Natural killer cell treated with Interleukin-12 subunit alpha and Interleukin-12 subunit beta and Interleukin-15 and Interleukin-18, amount 100 ng/mL, for 72 hours (primary cell): ENCODE results near the gene GGT7. TPM values are rescaled to one million over a fixed set of nuclear protein-coding genes. Genes with fewer than 3 reads are reported as not detected.

Experiments used
- ATAC-seq, 2 donors: fragments of 150-1000 bp; cut with Tn5 transposase in 1 of 2; sonication (Bioruptor Pico), chemical (Tn5 transposase) in 1 of 2; 2 replicates each; pipeline ENCODE4 v1.10.0; 2021
- DNase-seq: peaks from one replicate; pipeline ENCODE4 v3.0.0; 2022; ENCODE audit warnings: low spot score
- H3K27ac Mint-ChIP-seq, 2 donors: 1 replicate in 1 of 2; 2 replicates in 1 of 2; pipeline ENCODE4 v1.8.0; 2022; ENCODE audit warnings: mixed read lengths in 2 of 2, mild to moderate bottlenecking in 1 of 2, moderate library complexity in 1 of 2
- H3K27me3 Mint-ChIP-seq, 2 donors: 1 replicate in 1 of 2; 2 replicates in 1 of 2; pipeline ENCODE4 v1.8.0; 2022; ENCODE audit warnings: mixed read lengths in 2 of 2
- H3K36me3 Mint-ChIP-seq: one replicate; pipeline ENCODE4 v1.8.0; 2022; ENCODE audit warnings: mixed read lengths
- H3K4me1 Mint-ChIP-seq, 2 donors: 1 replicate in 1 of 2; 2 replicates in 1 of 2; pipeline ENCODE4 v1.8.0; 2022; ENCODE audit warnings: low read depth in 2 of 2, mixed read lengths in 2 of 2, mild to moderate bottlenecking in 1 of 2
- H3K4me3 Mint-ChIP-seq: one replicate; pipeline ENCODE4 v1.8.0; 2022; ENCODE audit warnings: mixed read lengths
- H3K9me3 Mint-ChIP-seq: 2 replicates; pipeline ENCODE4 v1.8.0; 2022; ENCODE audit warnings: mixed read lengths
- total RNA-seq, 2 donors: library from RNA; stranded (reverse); gene quantifications; one replicate each; pipeline ENCODE4 v1.2.3, GENCODE V29; 2022

Gene GGT7
- total RNA-seq, 2 donors from 2014 or later: 4.0 to 7.3 TPM

DNA sequence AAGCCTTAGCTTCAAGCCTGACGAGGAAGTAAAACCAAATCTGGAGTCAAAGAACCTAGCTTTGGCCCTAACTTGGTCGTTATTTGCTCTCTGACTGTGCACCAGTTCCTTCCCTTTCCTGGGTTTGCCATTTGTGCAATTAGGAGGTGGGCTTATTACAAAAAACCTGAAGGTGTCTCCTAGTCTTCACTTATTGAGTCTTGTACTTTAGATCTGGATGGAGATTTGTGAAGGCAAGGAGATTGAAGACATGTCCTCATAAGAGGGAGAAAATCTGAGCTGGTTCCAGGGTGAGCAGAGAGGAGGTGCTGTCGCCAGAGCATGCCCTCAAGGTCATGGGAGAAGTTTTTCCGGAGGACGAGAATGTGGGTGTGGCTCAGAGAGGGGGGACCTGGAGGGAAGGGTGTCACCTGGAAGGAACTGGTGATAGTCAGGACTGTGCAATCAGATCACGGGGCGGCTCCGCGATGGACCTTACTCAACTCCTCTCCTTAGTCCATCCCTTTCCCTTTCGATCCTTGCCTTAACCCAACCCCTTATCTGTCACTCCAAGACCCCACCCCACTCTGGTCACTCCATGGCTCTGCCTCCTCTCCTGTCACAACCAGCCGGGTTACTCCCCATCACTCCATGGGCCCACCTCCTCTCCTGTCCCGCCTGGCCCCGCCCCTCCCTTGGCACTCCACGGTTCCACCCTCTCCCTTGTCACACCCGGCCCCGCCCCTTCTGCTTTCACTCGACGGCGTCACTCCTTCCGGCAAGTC is 3.2 kb upstream of the GGT7 start:
- H3K4me3 Mint-ChIP-seq: peak overlapping the region; percentile 71
- H3K4me1 Mint-ChIP-seq: peaks cover 47 to 55% of the 10 kb centered on the region in 2 donors
- H3K36me3 Mint-ChIP-seq: no peaks in the 10 kb centered on the region
- peaks cover 10 to 15% of the 10 kb centered on the region in 2 donors for H3K27me3 Mint-ChIP-seq
- peak overlapping the region; percentile 39 to 42 for H3K27ac Mint-ChIP-seq
- ATAC-seq (no peak), DNase-seq (peak; percentile 92)
- H3K9me3 Mint-ChIP-seq: no peaks in the 10 kb centered on the region

DNA sequence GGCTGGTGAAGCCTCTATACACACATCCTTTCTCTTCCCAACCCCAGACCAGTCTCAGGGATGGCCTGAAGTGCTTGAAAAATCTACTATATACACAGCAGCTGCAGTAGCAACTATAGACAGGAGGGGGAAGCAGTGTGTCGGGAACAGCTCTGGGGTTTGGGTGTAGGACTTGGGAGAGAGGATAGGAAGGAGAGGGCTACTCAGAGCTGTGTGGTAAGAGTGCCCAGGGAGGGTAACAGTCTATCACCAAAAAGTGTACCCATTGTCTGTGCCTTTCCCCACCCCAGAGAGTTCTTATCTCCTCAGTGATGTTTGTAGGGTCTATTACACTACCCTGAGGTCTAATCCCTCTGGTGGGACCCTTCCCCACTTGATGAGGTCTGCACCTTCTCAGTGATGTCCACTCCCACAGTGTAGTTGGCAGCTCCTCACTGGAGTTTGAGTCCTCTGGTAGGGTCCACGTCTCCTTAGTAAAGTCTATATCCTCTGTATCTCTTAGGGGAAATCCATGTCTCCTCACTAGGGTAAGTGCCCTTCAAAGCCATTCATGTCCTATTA is 1.5 kb upstream of the GGT7 start:
- no peaks in the 10 kb centered on the region for H3K36me3 Mint-ChIP-seq
- peaks cover 47 to 55% of the 10 kb centered on the region in 2 donors for H3K4me1 Mint-ChIP-seq
- H3K27ac Mint-ChIP-seq: peak overlapping the region in 1 of 2 donors; percentile 75
- H3K4me3 Mint-ChIP-seq: peak overlapping the region; percentile 88
- H3K27me3 Mint-ChIP-seq: peaks cover 8 to 11% of the 10 kb centered on the region in 2 donors
- ATAC-seq: no peak
- no peaks in the 10 kb centered on the region for H3K9me3 Mint-ChIP-seq
- DNase-seq: no peak

DNA sequence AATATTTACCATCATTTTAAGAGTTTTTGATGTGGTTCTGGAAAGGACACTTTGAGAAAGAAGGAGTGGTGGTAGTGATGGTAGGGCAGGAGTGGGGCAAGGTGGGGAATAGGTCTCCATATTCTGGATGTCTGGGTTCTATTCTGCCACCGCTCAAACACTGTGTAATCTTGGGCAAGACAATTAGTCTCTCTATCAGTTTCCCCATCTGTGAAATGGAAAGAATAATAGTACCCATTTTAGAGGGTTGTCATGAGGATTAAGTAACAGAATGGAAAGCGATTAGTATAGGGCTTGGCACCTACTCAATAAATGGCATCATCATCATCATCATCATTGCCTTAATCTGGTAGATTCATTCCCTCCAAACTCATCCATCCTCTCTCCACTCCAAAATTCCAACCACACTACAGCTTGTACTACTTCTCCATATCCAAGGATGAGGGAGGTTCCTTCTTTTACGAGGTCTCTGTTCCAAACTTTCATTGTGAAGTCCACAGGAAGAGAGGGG is 982 bp upstream of the GGT7 start:
- Mint-ChIP-seq H3K4me1 (peaks cover 47 to 55% of the 10 kb centered on the region in 2 donors), H3K27me3 (peaks cover 6 to 7% of the 10 kb centered on the region in 2 donors), H3K36me3 (no peaks in the 10 kb centered on the region), H3K4me3 (peak overlapping the region; percentile 88), H3K9me3 (no peaks in the 10 kb centered on the region), H3K27ac (peak overlapping the region in 1 of 2 donors; percentile 75)
- no peak for DNase-seq
- no peak for ATAC-seq

GRCh38 chr20:34871966-34872621 is 562 bp downstream of the GGT7 start:
- H3K27me3 Mint-ChIP-seq: peaks cover 3 to 6% of the 10 kb centered on the region in 2 donors
- no peak for DNase-seq
- peak overlapping the region; percentile 88 for H3K4me3 Mint-ChIP-seq
- H3K4me1 Mint-ChIP-seq: peaks cover 47 to 53% of the 10 kb centered on the region in 2 donors
- no peak for ATAC-seq
- H3K27ac Mint-ChIP-seq: peak overlapping the region in 1 of 2 donors; percentile 75
- no peaks in the 10 kb centered on the region for H3K9me3 Mint-ChIP-seq
- no peaks in the 10 kb centered on the region for H3K36me3 Mint-ChIP-seq

DNA sequence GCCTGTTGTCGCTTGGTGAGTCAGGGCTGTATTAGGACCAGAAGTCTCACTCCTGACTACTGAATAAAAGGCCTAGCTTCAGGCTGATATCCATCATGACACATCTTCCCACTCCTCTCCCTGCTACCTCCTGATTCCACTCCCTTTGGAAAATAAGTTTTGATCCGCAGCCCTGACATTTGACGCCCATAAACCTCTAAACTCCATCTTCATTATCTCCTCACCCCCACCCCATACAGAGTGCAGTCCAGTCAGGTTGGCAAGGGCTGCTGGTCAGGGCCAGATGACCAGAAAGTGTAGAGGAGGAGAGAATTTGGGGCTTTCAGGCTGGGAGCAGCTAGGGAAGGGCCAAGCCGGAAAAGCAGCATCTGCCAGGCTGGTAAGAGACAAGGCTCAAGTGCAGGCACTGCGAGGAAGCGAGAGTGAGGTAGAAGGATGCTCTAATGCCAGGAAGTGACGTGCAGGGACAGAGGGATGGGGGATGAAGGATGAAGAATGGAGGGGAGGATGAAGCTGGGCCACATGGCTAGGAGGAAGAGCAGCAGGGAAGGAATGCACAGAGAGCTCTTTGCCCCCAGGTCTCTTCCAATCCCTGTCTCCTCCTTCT is 1.2 kb downstream of the GGT7 start:
- Mint-ChIP-seq H3K27me3 (peaks cover 0 to 3% of the 10 kb centered on the region in 2 donors), H3K27ac (peak overlapping the region in 1 of 2 donors; percentile 79), H3K9me3 (no peaks in the 10 kb centered on the region), H3K4me3 (peak overlapping the region; percentile 6), H3K4me1 (peaks cover 44 to 48% of the 10 kb centered on the region in 2 donors), H3K36me3 (no peaks in the 10 kb centered on the region)
- ATAC-seq (no peak), DNase-seq (no peak)

DNA sequence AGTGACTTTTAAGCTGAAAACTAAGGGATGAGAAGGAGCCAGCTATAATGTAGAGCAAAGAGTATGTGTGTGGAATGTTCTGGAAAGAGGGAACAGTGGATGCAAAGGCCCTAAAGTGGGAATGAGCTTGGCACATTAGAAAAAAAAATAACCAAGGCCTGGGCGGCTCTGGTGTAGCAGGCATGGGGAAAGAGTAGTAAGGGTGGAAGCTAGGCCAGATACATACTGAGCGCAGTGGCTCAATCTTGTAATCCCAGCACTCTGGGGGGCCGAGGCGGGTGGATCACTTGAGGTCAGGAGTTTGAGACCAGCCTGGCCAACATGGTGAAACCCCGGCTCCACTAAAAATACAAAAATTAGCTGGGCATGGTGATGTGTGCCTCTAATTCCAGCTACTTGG is 8.4 kb downstream of the GGT7 start:
- Mint-ChIP-seq H3K36me3 (no peaks in the 10 kb centered on the region), H3K27ac (no peak overlapping the region), H3K4me3 (no peak overlapping the region), H3K4me1 (no peaks in the 10 kb centered on the region), H3K27me3 (no peaks in the 10 kb centered on the region), H3K9me3 (no peaks in the 10 kb centered on the region)
- DNase-seq: no peak
- ATAC-seq: no peak

GRCh38 chr20:34863421-34863965 is 9.2 kb downstream of the GGT7 start:
- no peaks in the 10 kb centered on the region for H3K36me3 Mint-ChIP-seq
- H3K4me3 Mint-ChIP-seq: no peak overlapping the region
- DNase-seq (no peak), ATAC-seq (no peak)
- H3K4me1 Mint-ChIP-seq: no peaks in the 10 kb centered on the region
- no peak overlapping the region for H3K27ac Mint-ChIP-seq
- no peaks in the 10 kb centered on the region for H3K9me3 Mint-ChIP-seq
- H3K27me3 Mint-ChIP-seq: no peaks in the 10 kb centered on the region

DNA sequence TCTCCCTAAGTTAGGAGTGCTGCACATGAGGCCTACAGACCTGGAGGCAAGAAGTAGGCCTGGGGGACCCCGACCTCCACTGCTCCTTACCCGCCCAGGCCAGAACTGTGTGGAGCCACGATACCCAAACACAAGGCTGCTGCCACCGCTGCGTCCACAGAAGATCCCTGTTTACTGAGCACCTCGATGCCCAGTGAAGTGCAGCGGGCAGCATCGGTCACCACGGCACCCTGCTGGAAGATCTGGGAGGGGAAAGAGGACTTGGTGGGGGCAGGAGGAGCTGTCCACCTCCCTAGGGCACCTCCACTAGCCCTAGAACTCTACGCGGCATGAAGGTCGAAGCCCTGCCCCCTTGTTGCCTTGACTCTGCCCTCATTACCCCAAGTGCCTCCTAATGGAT is 9.9 kb downstream of the GGT7 start:
- no peak overlapping the region for H3K27ac Mint-ChIP-seq
- H3K4me1 Mint-ChIP-seq: no peaks in the 10 kb centered on the region
- no peaks in the 10 kb centered on the region for H3K27me3 Mint-ChIP-seq
- H3K9me3 Mint-ChIP-seq: no peaks in the 10 kb centered on the region
- no peak for DNase-seq
- no peak overlapping the region for H3K4me3 Mint-ChIP-seq
- H3K36me3 Mint-ChIP-seq: no peaks in the 10 kb centered on the region
- ATAC-seq: no peak

- DNase-seq (no peak), ATAC-seq (no peak)
- H3K4me3 Mint-ChIP-seq: no peak overlapping the region
- no peaks in the 10 kb centered on the region for H3K36me3 Mint-ChIP-seq
- no peaks in the 10 kb centered on the region for H3K4me1 Mint-ChIP-seq
- no peaks in the 10 kb centered on the region for H3K9me3 Mint-ChIP-seq
- no peaks in the 10 kb centered on the region for H3K27me3 Mint-ChIP-seq
- H3K27ac Mint-ChIP-seq: no peak overlapping the region
These were observed 11.1 kb downstream of the GGT7 start for GRCh38 chr20:34861386-34862084.

DNA sequence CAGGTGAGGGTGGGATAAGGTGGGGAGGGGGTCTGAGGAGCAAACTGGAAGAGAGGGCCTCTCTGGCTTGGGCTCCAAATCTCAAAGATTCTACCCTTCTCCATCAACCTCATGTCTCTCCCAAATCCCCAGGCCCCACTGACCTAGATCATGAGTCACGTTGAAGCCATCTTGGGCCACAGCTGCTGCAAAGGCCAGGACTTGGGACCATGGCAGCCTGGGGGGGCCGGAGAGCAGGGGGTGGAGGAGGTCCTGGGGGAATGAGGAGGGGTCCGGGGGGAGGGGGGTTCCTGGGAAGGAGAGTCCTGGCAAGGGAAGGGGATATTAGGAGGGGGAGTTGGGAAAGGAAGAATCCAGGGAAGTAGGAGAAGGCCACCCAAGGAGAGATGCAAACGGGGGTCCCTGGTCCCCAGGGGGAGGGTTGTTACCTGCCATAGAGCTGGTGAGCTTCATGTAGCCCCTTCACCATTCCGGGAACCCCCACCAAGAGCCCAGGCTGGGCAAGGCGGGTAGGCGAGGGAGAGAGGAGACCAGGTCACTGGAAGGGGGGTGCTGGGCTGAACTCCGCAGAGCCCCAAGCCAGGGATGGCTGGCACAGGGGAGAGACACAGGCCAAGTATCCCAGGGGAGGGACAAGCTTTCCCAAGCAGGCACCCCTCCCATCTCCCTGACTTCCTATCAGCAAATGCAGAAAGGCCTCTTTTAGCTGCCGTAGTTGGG is 12.7 kb downstream of the GGT7 start:
- no peaks in the 10 kb centered on the region for H3K36me3 Mint-ChIP-seq
- ATAC-seq: no peak
- H3K27ac Mint-ChIP-seq: no peak overlapping the region
- no peaks in the 10 kb centered on the region for H3K27me3 Mint-ChIP-seq
- H3K4me1 Mint-ChIP-seq: no peaks in the 10 kb centered on the region
- H3K9me3 Mint-ChIP-seq: no peaks in the 10 kb centered on the region
- DNase-seq: no peak
- no peak overlapping the region for H3K4me3 Mint-ChIP-seq

GRCh38 chr20:34859367-34859766 is 13.3 kb downstream of the GGT7 start:
- Mint-ChIP-seq H3K36me3 (no peaks in the 10 kb centered on the region), H3K27me3 (no peaks in the 10 kb centered on the region), H3K27ac (no peak overlapping the region), H3K9me3 (no peaks in the 10 kb centered on the region), H3K4me1 (no peaks in the 10 kb centered on the region), H3K4me3 (no peak overlapping the region)
- peak in 1 of 2 donors; percentile 18 for ATAC-seq
- no peak for DNase-seq

DNA sequence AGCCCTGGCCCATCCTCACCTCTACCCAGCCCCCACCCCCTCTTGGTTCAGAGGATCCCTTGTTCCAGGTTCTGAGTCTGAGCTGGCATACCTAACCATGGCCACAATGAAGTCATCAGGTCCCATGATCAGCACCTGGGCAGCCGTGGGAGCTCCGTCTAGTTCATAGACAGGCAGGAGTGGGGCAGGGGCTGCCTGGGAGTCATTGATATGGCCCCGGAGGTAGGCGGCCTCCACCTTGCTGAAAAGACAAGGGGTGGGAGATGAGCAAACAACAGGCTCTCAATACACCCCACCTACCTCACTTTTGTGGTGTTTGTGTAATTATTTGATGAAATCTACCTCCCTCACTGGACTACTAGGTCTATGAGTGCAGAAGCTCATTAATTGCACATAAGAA is 20.4 kb downstream of the GGT7 start:
- DNase-seq: no peak
- Mint-ChIP-seq H3K4me1 (no peaks in the 10 kb centered on the region), H3K36me3 (no peaks in the 10 kb centered on the region), H3K4me3 (no peak overlapping the region), H3K27me3 (no peaks in the 10 kb centered on the region), H3K9me3 (no peaks in the 10 kb centered on the region), H3K27ac (no peak overlapping the region)
- ATAC-seq: no peak

- H3K4me3 Mint-ChIP-seq: no peak overlapping the region
- DNase-seq (no peak), ATAC-seq (no peak)
- H3K27me3 Mint-ChIP-seq: no peaks in the 10 kb centered on the region
- no peaks in the 10 kb centered on the region for H3K9me3 Mint-ChIP-seq
- H3K4me1 Mint-ChIP-seq: no peaks in the 10 kb centered on the region
- H3K36me3 Mint-ChIP-seq: no peaks in the 10 kb centered on the region
- no peak overlapping the region for H3K27ac Mint-ChIP-seq
These were observed 21.7 kb downstream of the GGT7 start for GRCh38 chr20:34850969-34851368.
